GM19240 (cell line): ENCODE results near the gene ENAH.

Source experiments
- DNase-seq: peaks from one replicate; pipeline ENCODE4 v3.0.0; 2011; ENCODE audit warnings: low spot score; ENCODE audit not compliant: insufficient read length

ENAH gene

GRCh38 chr1:225608014-225608796 lies 44.7 kb downstream of the ENAH start:
- DNase-seq, result no peak

GRCh38 chr1:225607355-225607754 lies 45.6 kb downstream of the ENAH start:
- no peak for DNase-seq

GRCh38 chr1:225603538-225604354 lies 49.2 kb downstream of the ENAH start:
- DNase-seq, result no peak

- no peak for DNase-seq
Observed at GRCh38 chr1:225602590-225603206, 50.2 kb downstream of the ENAH start.

- DNase-seq, result no peak
Observed at GRCh38 chr1:225601902-225602589, 50.9 kb downstream of the ENAH start.

- no peak for DNase-seq
Observed at GRCh38 chr1:225598847-225599246, 54.1 kb downstream of the ENAH start.

- DNase-seq, result no peak
Observed at GRCh38 chr1:225597926-225598575, 54.9 kb downstream of the ENAH start.

GRCh38 chr1:225596736-225597135 lies 56.2 kb downstream of the ENAH start:
- DNase-seq, result no peak

GRCh38 chr1:225595974-225596551 lies 56.9 kb downstream of the ENAH start:
- DNase-seq, result no peak

GRCh38 chr1:225595452-225595851 lies 57.5 kb downstream of the ENAH start:
- no peak for DNase-seq

GRCh38 chr1:225593414-225593813 lies 59.5 kb downstream of the ENAH start:
- DNase-seq, result no peak

- no peak for DNase-seq
Observed at GRCh38 chr1:225592362-225593025, 60.4 kb downstream of the ENAH start.

GRCh38 chr1:225587310-225587709 lies 65.6 kb downstream of the ENAH start:
- no peak for DNase-seq

GRCh38 chr1:225581186-225581585 lies 71.7 kb downstream of the ENAH start:
- no peak for DNase-seq

GRCh38 chr1:225580238-225581099 lies 72.5 kb downstream of the ENAH start:
- DNase-seq, result no peak

GRCh38 chr1:225578251-225578977 lies 74.5 kb downstream of the ENAH start:
- no peak for DNase-seq

- DNase-seq, result no peak
Observed at GRCh38 chr1:225577241-225577640, 75.7 kb downstream of the ENAH start.

GRCh38 chr1:225573216-225573615 lies 79.7 kb downstream of the ENAH start:
- DNase-seq, result no peak

GRCh38 chr1:225572422-225572821 lies 80.5 kb downstream of the ENAH start:
- DNase-seq, result no peak
